ENCODE measurements around the gene MORC2.

MORC2 gene

GRCh38 chr22:30885591-30885990, 83.0 kb downstream of the MORC2 start:
- TF ChIP-seq SPI1 (IDR thresholded peaks at IDR 0.05; ENCODE audit: borderline replicate concordance, low read depth) = no peak
- no peak for TF ChIP-seq GABPA (IDR thresholded peaks at IDR 0.05; ENCODE audit: low read depth)
- TF ChIP-seq POLR2AphosphoS5 (IDR thresholded peaks at IDR 0.05; ENCODE audit: low read depth) = no peak
- TF ChIP-seq, protein P1, sequence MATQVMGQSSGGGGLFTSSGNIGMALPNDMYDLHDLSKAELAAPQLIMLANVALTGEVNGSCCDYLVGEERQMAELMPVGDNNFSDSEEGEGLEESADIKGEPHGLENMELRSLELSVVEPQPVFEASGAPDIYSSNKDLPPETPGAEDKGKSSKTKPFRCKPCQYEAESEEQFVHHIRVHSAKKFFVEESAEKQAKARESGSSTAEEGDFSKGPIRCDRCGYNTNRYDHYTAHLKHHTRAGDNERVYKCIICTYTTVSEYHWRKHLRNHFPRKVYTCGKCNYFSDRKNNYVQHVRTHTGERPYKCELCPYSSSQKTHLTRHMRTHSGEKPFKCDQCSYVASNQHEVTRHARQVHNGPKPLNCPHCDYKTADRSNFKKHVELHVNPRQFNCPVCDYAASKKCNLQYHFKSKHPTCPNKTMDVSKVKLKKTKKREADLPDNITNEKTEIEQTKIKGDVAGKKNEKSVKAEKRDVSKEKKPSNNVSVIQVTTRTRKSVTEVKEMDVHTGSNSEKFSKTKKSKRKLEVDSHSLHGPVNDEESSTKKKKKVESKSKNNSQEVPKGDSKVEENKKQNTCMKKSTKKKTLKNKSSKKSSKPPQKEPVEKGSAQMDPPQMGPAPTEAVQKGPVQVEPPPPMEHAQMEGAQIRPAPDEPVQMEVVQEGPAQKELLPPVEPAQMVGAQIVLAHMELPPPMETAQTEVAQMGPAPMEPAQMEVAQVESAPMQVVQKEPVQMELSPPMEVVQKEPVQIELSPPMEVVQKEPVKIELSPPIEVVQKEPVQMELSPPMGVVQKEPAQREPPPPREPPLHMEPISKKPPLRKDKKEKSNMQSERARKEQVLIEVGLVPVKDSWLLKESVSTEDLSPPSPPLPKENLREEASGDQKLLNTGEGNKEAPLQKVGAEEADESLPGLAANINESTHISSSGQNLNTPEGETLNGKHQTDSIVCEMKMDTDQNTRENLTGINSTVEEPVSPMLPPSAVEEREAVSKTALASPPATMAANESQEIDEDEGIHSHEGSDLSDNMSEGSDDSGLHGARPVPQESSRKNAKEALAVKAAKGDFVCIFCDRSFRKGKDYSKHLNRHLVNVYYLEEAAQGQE (IDR thresholded peaks at IDR 0.05; ENCODE audit: insufficient replicate concordance, low read depth) = no peak
- TF ChIP-seq, protein P2, sequence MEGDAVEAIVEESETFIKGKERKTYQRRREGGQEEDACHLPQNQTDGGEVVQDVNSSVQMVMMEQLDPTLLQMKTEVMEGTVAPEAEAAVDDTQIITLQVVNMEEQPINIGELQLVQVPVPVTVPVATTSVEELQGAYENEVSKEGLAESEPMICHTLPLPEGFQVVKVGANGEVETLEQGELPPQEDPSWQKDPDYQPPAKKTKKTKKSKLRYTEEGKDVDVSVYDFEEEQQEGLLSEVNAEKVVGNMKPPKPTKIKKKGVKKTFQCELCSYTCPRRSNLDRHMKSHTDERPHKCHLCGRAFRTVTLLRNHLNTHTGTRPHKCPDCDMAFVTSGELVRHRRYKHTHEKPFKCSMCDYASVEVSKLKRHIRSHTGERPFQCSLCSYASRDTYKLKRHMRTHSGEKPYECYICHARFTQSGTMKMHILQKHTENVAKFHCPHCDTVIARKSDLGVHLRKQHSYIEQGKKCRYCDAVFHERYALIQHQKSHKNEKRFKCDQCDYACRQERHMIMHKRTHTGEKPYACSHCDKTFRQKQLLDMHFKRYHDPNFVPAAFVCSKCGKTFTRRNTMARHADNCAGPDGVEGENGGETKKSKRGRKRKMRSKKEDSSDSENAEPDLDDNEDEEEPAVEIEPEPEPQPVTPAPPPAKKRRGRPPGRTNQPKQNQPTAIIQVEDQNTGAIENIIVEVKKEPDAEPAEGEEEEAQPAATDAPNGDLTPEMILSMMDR (IDR thresholded peaks at IDR 0.05; ENCODE audit: insufficient read depth, low read length) = no peak
- Histone ChIP-seq H3K4me3 (replicated peaks; ENCODE audit: insufficient read depth, low read length) (no peak overlapping the region), H3K27ac (replicated peaks) (no peak overlapping the region), H3K27me3 (ENCODE audit: insufficient read depth, poor library complexity, severe bottlenecking) (no peaks in the 10 kb centered on the region)
- DNase-seq (ENCODE audit: low read depth in 1 of 2, low spot score in 1 of 2) = no peak

GRCh38 chr22:30885001-30885366, 83.6 kb downstream of the MORC2 start:
- Histone ChIP-seq H3K27ac (replicated peaks) (no peak overlapping the region), H3K4me3 (replicated peaks; ENCODE audit: insufficient read depth, low read length) (no peak overlapping the region), H3K27me3 (ENCODE audit: insufficient read depth, poor library complexity, severe bottlenecking) (no peaks in the 10 kb centered on the region)
- TF ChIP-seq, protein P2 (IDR thresholded peaks at IDR 0.05; ENCODE audit: insufficient read depth, low read length) = no peak
- TF ChIP-seq POLR2AphosphoS5 (IDR thresholded peaks at IDR 0.05; ENCODE audit: low read depth) = no peak
- TF ChIP-seq SPI1 (IDR thresholded peaks at IDR 0.05; ENCODE audit: borderline replicate concordance, low read depth) = no peak
- TF ChIP-seq, protein P1 (IDR thresholded peaks at IDR 0.05; ENCODE audit: insufficient replicate concordance, low read depth) = no peak
- no peak for DNase-seq (ENCODE audit: low read depth in 1 of 2, low spot score in 1 of 2)

GRCh38 chr22:30884211-30885000, 84.2 kb downstream of the MORC2 start:
- TF ChIP-seq, protein P2 (IDR thresholded peaks at IDR 0.05; ENCODE audit: insufficient read depth, low read length) = no peak
- TF ChIP-seq SPI1 (IDR thresholded peaks at IDR 0.05; ENCODE audit: borderline replicate concordance, low read depth) (no peak), GABPA (IDR thresholded peaks at IDR 0.05; ENCODE audit: low read depth) (no peak), POLR2AphosphoS5 (IDR thresholded peaks at IDR 0.05; ENCODE audit: low read depth) (no peak)
- TF ChIP-seq, protein P1 (IDR thresholded peaks at IDR 0.05; ENCODE audit: insufficient replicate concordance, low read depth) = no peak
- Histone ChIP-seq H3K27me3 (ENCODE audit: insufficient read depth, poor library complexity, severe bottlenecking) (no peaks in the 10 kb centered on the region), H3K27ac (replicated peaks) (no peak overlapping the region), H3K4me3 (replicated peaks; ENCODE audit: insufficient read depth, low read length) (no peak overlapping the region)
- no peak for DNase-seq (ENCODE audit: low read depth in 1 of 2, low spot score in 1 of 2)
